HCT116 (cell line): ENCODE data around the gene DHX32.
"Not testable (repeated sequence)": the region's sequence is repeated elsewhere in the genome, so short reads cannot be mapped to it uniquely, and the experiment has no call there.

Experiments used
- CEBPB ChIP-seq: IDR thresholded peaks from 2 replicates; pipeline ENCODE4 v1.6.1; 2012; ENCODE audit warnings: low read depth
- CTCF ChIP-seq, 3 experiments: fragments of 200-600 bp in 1 of 3; sonication (generic) in 1 of 3; IDR thresholded peaks in 2 of 3; conservative IDR thresholded peaks in 1 of 3; 2 replicates each; pipeline ENCODE4 v1.5.1; 2012 to 2017; ENCODE audit warnings: low read depth in 2 of 3, low read length in 2 of 3, antibody characterized with exemption in 1 of 3, borderline replicate concordance in 1 of 3, control low read depth in 1 of 3, mild to moderate bottlenecking in 1 of 3, mixed read lengths in 1 of 3, mixed run types in 1 of 3, moderate library complexity in 1 of 3; ENCODE audit not compliant: insufficient read depth in 1 of 3
- EZH2 ChIP-seq: fragments of 200-600 bp; sonication (generic); IDR thresholded peaks from 2 replicates; pipeline ENCODE4 v1.6.1; 2017; ENCODE audit warnings: antibody characterized with exemption, mixed run types
- FOSL1 ChIP-seq: IDR thresholded peaks from 2 replicates; pipeline ENCODE4 v1.6.1; 2012; ENCODE audit warnings: low read depth
- JUND ChIP-seq: IDR thresholded peaks from 2 replicates; pipeline ENCODE4 v1.6.1; 2012
- MAX ChIP-seq: IDR thresholded peaks from 2 replicates; pipeline ENCODE4 v1.6.1; 2012
- POLR2A ChIP-seq: IDR thresholded peaks from 2 replicates; pipeline ENCODE4 v1.7.0; 2011; ENCODE audit warnings: borderline replicate concordance; ENCODE audit not compliant: insufficient read depth, insufficient read length; ENCODE audit errors: extremely low read depth
- POLR2AphosphoS5 ChIP-seq: IDR thresholded peaks from 2 replicates; pipeline ENCODE4 v1.6.1; 2011; ENCODE audit warnings: mild to moderate bottlenecking, low read depth, low read length, moderate library complexity
- RAD21 ChIP-seq: IDR thresholded peaks from 2 replicates; pipeline ENCODE4 v1.6.1; 2012; ENCODE audit warnings: low read depth, mild to moderate bottlenecking
- REST ChIP-seq: IDR thresholded peaks from 2 replicates; pipeline ENCODE4 v1.6.1; 2012; ENCODE audit warnings: low read depth
- SP1 ChIP-seq: IDR thresholded peaks from 2 replicates; pipeline ENCODE4 v1.6.1; 2012; ENCODE audit warnings: low read depth
- TCF7L2 ChIP-seq: IDR thresholded peaks from 2 replicates; pipeline ENCODE4 v1.7.0; 2011; ENCODE audit warnings: borderline replicate concordance, inconsistent platforms; ENCODE audit not compliant: insufficient read depth, insufficient read length; ENCODE audit errors: extremely low read depth
- YY1 ChIP-seq: IDR thresholded peaks from 2 replicates; pipeline ENCODE4 v1.6.1; 2011; ENCODE audit warnings: low read length, low read depth, moderate library complexity, mild to moderate bottlenecking; ENCODE audit not compliant: insufficient replicate concordance; ENCODE audit errors: extremely low read depth

GRCh38 chr10:125927265-125927664 is 46.2 kb upstream of the DHX32 start:
- not testable (repeated sequence) for TF ChIP-seq CTCF (IDR thresholded peaks at IDR 0.05 in 2 of 3, conservative IDR thresholded peaks at IDR 0.05 in 1 of 3; ENCODE audit: borderline replicate concordance in 1 of 3, insufficient read depth in 1 of 3, low read depth in 2 of 3, low read length in 2 of 3); POLR2AphosphoS5; EZH2; REST; RAD21; POLR2A; MAX; CEBPB; SP1; FOSL1; JUND; YY1; TCF7L2
